HCT116 (cell line): Measurements from ENCODE around the gene POLH. TPM values are rescaled to one million over a fixed set of nuclear protein-coding genes. Genes with fewer than 3 reads are reported as not detected.

Experiments used
- ATAC-seq: fragments of 200-7000 bp; cut with Tn5 transposase; 2 replicates; pipeline ENCODE4 v1.9.1; 2020; ENCODE audit warnings: mild to moderate bottlenecking, moderate library complexity
- BruUV-seq: library from RNA; stranded (reverse); fragments of 400-500 nt; replicated peaks from 2 replicates; lab custom pipeline; 2021; lab: Mats Ljungman, UMichigan
- CTCF ChIA-PET: fragments of 300-600 bp; sonication (Branson Sonifier 250); formaldehyde crosslinking; loops from one replicate; lab custom pipeline; 2021; ENCODE audit warnings: antibody characterized with exemption; lab: Charles Lee
- POLR2A ChIA-PET: fragments of 300-600, 350-600 bp; sonication (Branson Sonifier 250); formaldehyde crosslinking; loops from one replicate; lab custom pipeline; 2021; ENCODE audit warnings: antibody characterized with exemption; lab: Charles Lee
- RAD21 ChIA-PET, 2 experiments: fragments of 300-600 bp; sonication (Branson Sonifier 250); formaldehyde crosslinking; loops; one replicate each; lab custom pipeline; 2023; ENCODE audit warnings: low total read pairs in 2 of 2; ENCODE audit not compliant: uncharacterized antibody in 2 of 2, unreplicated experiment in 2 of 2, low non-redundant PET in 1 of 2; lab: Charles Lee
- DNase-seq: peaks from one replicate; pipeline ENCODE4 v3.0.0-alpha.2; 2010; ENCODE audit warnings: low read depth, low spot score
- H2AFZ ChIP-seq: fragments of 200-600 bp; shearing (Covaris generic), sonication (generic); 2 replicates; pipeline ENCODE4 v1.6.1; 2017; ENCODE audit warnings: low read depth, mixed run types, mixed read lengths, antibody characterized with exemption, low read length; ENCODE audit not compliant: poor library complexity, severe bottlenecking
- H3K27ac ChIP-seq: 2 replicates; pipeline ENCODE4 v1.5.1; 2012; ENCODE audit warnings: low read depth, low read length
- H3K27me3 ChIP-seq: fragments of 200-600 bp; sonication (generic); 2 replicates; pipeline ENCODE4 v1.6.1; 2016; ENCODE audit warnings: mixed run types, low read length, mixed read lengths; ENCODE audit not compliant: insufficient read depth
- H3K36me3 ChIP-seq, 2 experiments: fragments of 200-500 bp in 1 of 2; fragments of 200-600 bp in 1 of 2; sonication (Bioruptor generic) in 1 of 2; sonication (generic) in 1 of 2; 2 replicates each; pipeline versions ENCODE4 v1.5.1 to v1.6.1; 2014 to 2016; ENCODE audit warnings: low read length in 2 of 2, inconsistent platforms in 1 of 2, mixed read lengths in 1 of 2, mixed run types in 1 of 2; ENCODE audit not compliant: insufficient read depth in 2 of 2, control insufficient read depth in 1 of 2
- H3K4me1 ChIP-seq, 2 experiments: fragments of 200-600 bp in 1 of 2; sonication (generic) in 1 of 2; 2 replicates each; pipeline versions ENCODE4 v1.5.1 to v1.6.1; 2012 to 2017; ENCODE audit warnings: low read length in 2 of 2, inconsistent platforms in 1 of 2, mild to moderate bottlenecking in 1 of 2, mixed read lengths in 1 of 2, mixed run types in 1 of 2, moderate library complexity in 1 of 2; ENCODE audit not compliant: insufficient read depth in 2 of 2, control insufficient read depth in 1 of 2
- H3K4me2 ChIP-seq: fragments of 200-600 bp; sonication (generic); 2 replicates; pipeline ENCODE4 v1.6.1; 2017; ENCODE audit warnings: mixed run types, low read length, mixed read lengths
- H3K4me3 ChIP-seq, 2 experiments: fragments of 200-600 bp in 1 of 2; sonication (generic) in 1 of 2; replicated peaks in 1 of 2; 2 replicates each; pipeline ENCODE4 v1.5.1; 2011 to 2016; ENCODE audit warnings: low read length in 2 of 2, control low read depth in 1 of 2, low read depth in 1 of 2, mild to moderate bottlenecking in 1 of 2, mixed read lengths in 1 of 2, mixed run types in 1 of 2
- H3K79me2 ChIP-seq: fragments of 200-600 bp; sonication (generic); 2 replicates; pipeline ENCODE4 v1.6.1; 2017; ENCODE audit warnings: mild to moderate bottlenecking, mixed run types, low read length, moderate library complexity, mixed read lengths; ENCODE audit not compliant: insufficient read depth
- H3K9ac ChIP-seq: fragments of 200-600 bp; sonication (generic); 2 replicates; pipeline ENCODE4 v1.6.1; 2016; ENCODE audit warnings: low read length, mixed read lengths
- H3K9me2 ChIP-seq: fragments of 200-600 bp; sonication (generic), shearing (Covaris generic); 2 replicates; pipeline ENCODE4 v1.6.1; 2017; ENCODE audit warnings: mixed run types, mild to moderate bottlenecking, moderate library complexity; ENCODE audit not compliant: insufficient read depth
- H3K9me3 ChIP-seq, 2 experiments: fragments of 200-500 bp in 1 of 2; fragments of 200-600 bp in 1 of 2; sonication (Bioruptor generic) in 1 of 2; sonication (generic) in 1 of 2; 2 replicates each; pipeline ENCODE4 v1.6.1; 2014 to 2017; ENCODE audit warnings: low read length in 2 of 2, mixed read lengths in 2 of 2, inconsistent platforms in 1 of 2, low read depth in 1 of 2, mild to moderate bottlenecking in 1 of 2, mixed run types in 1 of 2, moderate library complexity in 1 of 2; ENCODE audit not compliant: control insufficient read depth in 1 of 2, insufficient read depth in 1 of 2
- H4K20me1 ChIP-seq: fragments of 200-600 bp; sonication (generic), shearing (Covaris generic); 2 replicates; pipeline ENCODE4 v1.6.1; 2017; ENCODE audit warnings: mixed run types, mild to moderate bottlenecking, moderate library complexity; ENCODE audit not compliant: insufficient read depth
- CBX3 ChIP-seq: IDR thresholded peaks from 2 replicates; pipeline ENCODE4 v1.6.1; 2012; ENCODE audit warnings: low read depth
- EGR1 ChIP-seq: IDR thresholded peaks from 2 replicates; pipeline ENCODE4 v1.6.1; 2012; ENCODE audit warnings: low read depth
- ELF1 ChIP-seq: IDR thresholded peaks from 2 replicates; pipeline ENCODE4 v1.6.1; 2012; ENCODE audit warnings: low read depth, borderline replicate concordance
- EZH2 ChIP-seq: fragments of 200-600 bp; sonication (generic); IDR thresholded peaks from 2 replicates; pipeline ENCODE4 v1.6.1; 2017; ENCODE audit warnings: antibody characterized with exemption, mixed run types
- EZH2phosphoT487 ChIP-seq: fragments of 200-600 bp; IDR thresholded peaks from 2 replicates; pipeline ENCODE4 v1.6.1; 2018; ENCODE audit warnings: antibody characterized with exemption, borderline replicate concordance
- MAX ChIP-seq: IDR thresholded peaks from 2 replicates; pipeline ENCODE4 v1.6.1; 2012
- POLR2A ChIP-seq: IDR thresholded peaks from 2 replicates; pipeline ENCODE4 v1.7.0; 2011; ENCODE audit warnings: borderline replicate concordance; ENCODE audit not compliant: insufficient read depth, insufficient read length; ENCODE audit errors: extremely low read depth
- POLR2AphosphoS5 ChIP-seq: IDR thresholded peaks from 2 replicates; pipeline ENCODE4 v1.6.1; 2011; ENCODE audit warnings: mild to moderate bottlenecking, low read depth, low read length, moderate library complexity
- RAD21 ChIP-seq: IDR thresholded peaks from 2 replicates; pipeline ENCODE4 v1.6.1; 2012; ENCODE audit warnings: low read depth, mild to moderate bottlenecking
- REST ChIP-seq: IDR thresholded peaks from 2 replicates; pipeline ENCODE4 v1.6.1; 2012; ENCODE audit warnings: low read depth
- SIN3A ChIP-seq: IDR thresholded peaks from 2 replicates; pipeline ENCODE4 v1.6.1; 2012; ENCODE audit warnings: low read depth
- SP1 ChIP-seq: IDR thresholded peaks from 2 replicates; pipeline ENCODE4 v1.6.1; 2012; ENCODE audit warnings: low read depth
- YY1 ChIP-seq: IDR thresholded peaks from 2 replicates; pipeline ENCODE4 v1.6.1; 2011; ENCODE audit warnings: low read length, low read depth, moderate library complexity, mild to moderate bottlenecking; ENCODE audit not compliant: insufficient replicate concordance; ENCODE audit errors: extremely low read depth
- ZFX ChIP-seq: fragments of 450-650 bp; IDR thresholded peaks from 2 replicates; pipeline ENCODE4 v1.6.1; 2017
- ZNF274 ChIP-seq: fragments of 200-500 bp; sonication (Bioruptor generic); IDR thresholded peaks from 2 replicates; pipeline ENCODE4 v1.6.1; 2014; ENCODE audit warnings: mild to moderate bottlenecking, low read depth, low read length, inconsistent platforms
- intact Hi-C: fragments of 100-400 bp; cut with micrococcal nuclease; formaldehyde crosslinking; loops from 2 replicates; pipeline ENCODE4 v1.10.0; 2022
- total RNA-seq: library from RNA; stranded (reverse); gene quantifications from one replicate; pipeline ENCODE4 v1.2.1, GENCODE V29; 2021; ENCODE audit not compliant: unreplicated experiment
- TF ChIP-seq, protein P1 (sequence below), 3 experiments: fragments of 200-600 bp in 1 of 3; sonication (generic) in 1 of 3; IDR thresholded peaks in 2 of 3; conservative IDR thresholded peaks in 1 of 3; 2 replicates each; pipeline ENCODE4 v1.5.1; 2012 to 2017; ENCODE audit warnings: low read depth in 2 of 3, low read length in 2 of 3, antibody characterized with exemption in 1 of 3, borderline replicate concordance in 1 of 3, control low read depth in 1 of 3, mild to moderate bottlenecking in 1 of 3, mixed read lengths in 1 of 3, mixed run types in 1 of 3, moderate library complexity in 1 of 3; ENCODE audit not compliant: insufficient read depth in 1 of 3
- TF ChIP-seq, protein P2 (sequence below): IDR thresholded peaks from 2 replicates; pipeline ENCODE4 v1.6.1; 2011; ENCODE audit warnings: mild to moderate bottlenecking, low read length, moderate library complexity; ENCODE audit not compliant: insufficient replicate concordance; ENCODE audit errors: extremely low read depth
- TF ChIP-seq, protein P3 (sequence below): IDR thresholded peaks from 2 replicates; pipeline ENCODE4 v1.6.1; 2012

The POLH gene
- total RNA-seq, 1 experiment from 2014 or later = 20.6 TPM

DNA sequence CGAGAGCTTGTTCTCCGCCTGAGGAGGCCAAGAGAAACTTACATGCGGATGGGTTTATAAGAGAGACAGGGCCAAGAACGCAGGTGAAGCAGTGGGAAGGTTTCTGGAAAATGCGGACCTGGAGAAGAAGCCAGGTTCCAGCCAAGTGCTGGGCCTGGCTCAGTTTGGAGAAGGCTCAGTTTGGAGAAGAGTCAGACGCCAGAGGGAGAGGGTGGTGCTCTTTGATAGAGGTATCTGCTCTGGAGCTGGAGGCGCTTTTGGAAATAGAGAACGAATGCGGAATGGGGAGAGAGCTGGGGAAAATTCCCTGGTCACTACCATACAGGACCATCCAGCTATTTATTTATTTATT, 69.6 kb downstream of the POLH start:
- H2AFZ ChIP-seq = no peak overlapping the region
- H3K27me3 ChIP-seq = no peaks in the 10 kb centered on the region
- no peak overlapping the region for H3K4me2 ChIP-seq
- no TSS peak for BruUV-seq
- ATAC-seq (no peak), DNase-seq (no peak)
- peaks cover 6 to 9% of the 10 kb centered on the region in 2 experiments; a peak in 3 of 4 replicates for H3K36me3 ChIP-seq
- no peaks in the 10 kb centered on the region for H4K20me1 ChIP-seq
- peaks cover 4% of the 10 kb centered on the region for H3K79me2 ChIP-seq
- H3K4me1 ChIP-seq = no peaks in the 10 kb centered on the region
- H3K9ac ChIP-seq = no peak overlapping the region
- no peak overlapping the region for H3K27ac ChIP-seq
- H3K4me3 ChIP-seq = no peak overlapping the region
- ChIA-PET CTCF (interaction anchor here (1.1 kb wide), 1 partner anchor 24 kb away, joined by 3 read pairs; no protein-coding TSS in a partner anchor), POLR2A (no interaction called here), RAD21 (no interaction called here)
- no peaks in the 10 kb centered on the region for H3K9me2 ChIP-seq
- TF ChIP-seq EGR1 = no peak
- no peak for TF ChIP-seq ELF1
- TF ChIP-seq ZNF274 = no peak
- no peak for TF ChIP-seq EZH2phosphoT487
- TF ChIP-seq, protein P1, sequence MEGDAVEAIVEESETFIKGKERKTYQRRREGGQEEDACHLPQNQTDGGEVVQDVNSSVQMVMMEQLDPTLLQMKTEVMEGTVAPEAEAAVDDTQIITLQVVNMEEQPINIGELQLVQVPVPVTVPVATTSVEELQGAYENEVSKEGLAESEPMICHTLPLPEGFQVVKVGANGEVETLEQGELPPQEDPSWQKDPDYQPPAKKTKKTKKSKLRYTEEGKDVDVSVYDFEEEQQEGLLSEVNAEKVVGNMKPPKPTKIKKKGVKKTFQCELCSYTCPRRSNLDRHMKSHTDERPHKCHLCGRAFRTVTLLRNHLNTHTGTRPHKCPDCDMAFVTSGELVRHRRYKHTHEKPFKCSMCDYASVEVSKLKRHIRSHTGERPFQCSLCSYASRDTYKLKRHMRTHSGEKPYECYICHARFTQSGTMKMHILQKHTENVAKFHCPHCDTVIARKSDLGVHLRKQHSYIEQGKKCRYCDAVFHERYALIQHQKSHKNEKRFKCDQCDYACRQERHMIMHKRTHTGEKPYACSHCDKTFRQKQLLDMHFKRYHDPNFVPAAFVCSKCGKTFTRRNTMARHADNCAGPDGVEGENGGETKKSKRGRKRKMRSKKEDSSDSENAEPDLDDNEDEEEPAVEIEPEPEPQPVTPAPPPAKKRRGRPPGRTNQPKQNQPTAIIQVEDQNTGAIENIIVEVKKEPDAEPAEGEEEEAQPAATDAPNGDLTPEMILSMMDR (IDR thresholded peaks at IDR 0.05 in 2 of 3, conservative IDR thresholded peaks at IDR 0.05 in 1 of 3; ENCODE audit: borderline replicate concordance in 1 of 3, insufficient read depth in 1 of 3, low read depth in 2 of 3, low read length in 2 of 3) = no peak
- TF ChIP-seq POLR2A = no peak
- TF ChIP-seq ZFX = no peak
- no peak for TF ChIP-seq EZH2
- TF ChIP-seq, protein P2, sequence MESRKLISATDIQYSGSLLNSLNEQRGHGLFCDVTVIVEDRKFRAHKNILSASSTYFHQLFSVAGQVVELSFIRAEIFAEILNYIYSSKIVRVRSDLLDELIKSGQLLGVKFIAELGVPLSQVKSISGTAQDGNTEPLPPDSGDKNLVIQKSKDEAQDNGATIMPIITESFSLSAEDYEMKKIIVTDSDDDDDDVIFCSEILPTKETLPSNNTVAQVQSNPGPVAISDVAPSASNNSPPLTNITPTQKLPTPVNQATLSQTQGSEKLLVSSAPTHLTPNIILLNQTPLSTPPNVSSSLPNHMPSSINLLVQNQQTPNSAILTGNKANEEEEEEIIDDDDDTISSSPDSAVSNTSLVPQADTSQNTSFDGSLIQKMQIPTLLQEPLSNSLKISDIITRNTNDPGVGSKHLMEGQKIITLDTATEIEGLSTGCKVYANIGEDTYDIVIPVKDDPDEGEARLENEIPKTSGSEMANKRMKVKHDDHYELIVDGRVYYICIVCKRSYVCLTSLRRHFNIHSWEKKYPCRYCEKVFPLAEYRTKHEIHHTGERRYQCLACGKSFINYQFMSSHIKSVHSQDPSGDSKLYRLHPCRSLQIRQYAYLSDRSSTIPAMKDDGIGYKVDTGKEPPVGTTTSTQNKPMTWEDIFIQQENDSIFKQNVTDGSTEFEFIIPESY = no peak
- no peak for TF ChIP-seq POLR2AphosphoS5
- no peak for TF ChIP-seq MAX
- no peak for TF ChIP-seq SIN3A
- TF ChIP-seq REST = no peak
- no peak for TF ChIP-seq SP1
- no peak for TF ChIP-seq YY1
- TF ChIP-seq CBX3 = no peak
- no peak for TF ChIP-seq RAD21
- TF ChIP-seq, protein P3, sequence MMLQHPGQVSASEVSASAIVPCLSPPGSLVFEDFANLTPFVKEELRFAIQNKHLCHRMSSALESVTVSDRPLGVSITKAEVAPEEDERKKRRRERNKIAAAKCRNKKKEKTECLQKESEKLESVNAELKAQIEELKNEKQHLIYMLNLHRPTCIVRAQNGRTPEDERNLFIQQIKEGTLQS = no peak
- intact Hi-C loops = no loop called here
- no peaks in the 10 kb centered on the region for H3K9me3 ChIP-seq
